Prostate gland (tissue), 2 donors: ENCODE measurements around the gene XPNPEP3.

Experiments used
- CTCF ChIP-seq, 4 experiments: fragments of 200-600 bp in 2 of 4; fragments of 450-650 bp in 2 of 4; sonication (generic) in 2 of 4; IDR thresholded peaks; 1 replicate in 3 of 4; 2 replicates in 1 of 4; pipeline ENCODE4 v1.5.1; 2016 to 2019; ENCODE audit warnings: antibody characterized with exemption in 4 of 4, mild to moderate bottlenecking in 2 of 4, moderate library complexity in 2 of 4
- POLR2A ChIP-seq: fragments of 450-650 bp; IDR thresholded peaks from one replicate; pipeline ENCODE4 v1.6.1; 2016; ENCODE audit warnings: antibody characterized with exemption, mild to moderate bottlenecking
- POLR2AphosphoS5 ChIP-seq: sonication (generic); formaldehyde crosslinking; IDR thresholded peaks from one replicate; pipeline ENCODE4 v1.6.1; 2017; ENCODE audit warnings: antibody characterized with exemption

GRCh38 chr22:40960145-40960544 lies 103.2 kb downstream of the XPNPEP3 start:
- no peak for TF ChIP-seq CTCF (IDR thresholded peaks at IDR 0.05)
- TF ChIP-seq POLR2A, result no peak
- TF ChIP-seq POLR2AphosphoS5, result no peak
